Progenitor cell of endocrine pancreas (in vitro differentiated cells): ENCODE results near the gene TEC. TPM values are rescaled to one million over a fixed set of nuclear protein-coding genes. Genes with fewer than 3 reads are reported as not detected.

Experiments
- DNase-seq: peaks from one replicate; pipeline ENCODE4 v3.0.0; 2021; ENCODE audit warnings: low spot score; ENCODE audit not compliant: unreplicated experiment
- H3K27ac Mint-ChIP-seq: 2 replicates; pipeline ENCODE4 v1.8.0; 2021; ENCODE audit warnings: mild to moderate bottlenecking, moderate library complexity, mixed read lengths
- H3K27me3 Mint-ChIP-seq: 2 replicates; pipeline ENCODE4 v1.8.0; 2021; ENCODE audit warnings: mixed read lengths
- H3K36me3 Mint-ChIP-seq: 2 replicates; pipeline ENCODE4 v1.8.0; 2022; ENCODE audit warnings: mixed read lengths; ENCODE audit not compliant: insufficient read depth
- H3K4me1 Mint-ChIP-seq: 2 replicates; pipeline ENCODE4 v1.8.0; 2021; ENCODE audit warnings: low read depth, mixed read lengths
- H3K4me3 Mint-ChIP-seq: 2 replicates; pipeline ENCODE4 v1.8.0; 2021; ENCODE audit warnings: low read depth, mild to moderate bottlenecking, moderate library complexity, mixed read lengths
- H3K9me3 Mint-ChIP-seq: 2 replicates; pipeline ENCODE4 v1.8.0; 2021; ENCODE audit warnings: low read depth, mixed read lengths
- CTCF ChIP-seq: fragments of 200-600 bp; sonication (generic); IDR thresholded peaks from one replicate; pipeline ENCODE4 v1.5.0; 2021; ENCODE audit warnings: antibody characterized with exemption, mild to moderate bottlenecking; ENCODE audit not compliant: unreplicated experiment
- total RNA-seq: library from RNA; stranded (reverse); gene quantifications from 2 replicates; pipeline ENCODE4 v1.2.1, GENCODE V29; 2021

TEC gene
- total RNA-seq, 1 donor from 2014 or later: 3.4 TPM

- Mint-ChIP-seq H3K9me3 (no peaks in the 10 kb centered on the region), H3K27ac (no peak overlapping the region), H3K4me3 (peak overlapping the region; percentile 38)
Measured at GRCh38 chr4:48267574-48267973, 2.1 kb downstream of the TEC start.

GRCh38 chr4:48266781-48267180, 2.9 kb downstream of the TEC start:
- Mint-ChIP-seq H3K9me3 (no peaks in the 10 kb centered on the region), H3K4me1 (peaks cover 7% of the 10 kb centered on the region), H3K27ac (no peak overlapping the region), H3K4me3 (no peak overlapping the region), H3K36me3 (no peaks in the 10 kb centered on the region), H3K27me3 (no peaks in the 10 kb centered on the region)
- no peak for DNase-seq
- no peak for TF ChIP-seq CTCF

More at GRCh38 chr4:48267574-48267973, 2.1 kb downstream of the TEC start:
- DNase-seq: no peak
- Mint-ChIP-seq H3K36me3 (no peaks in the 10 kb centered on the region), H3K4me1 (peaks cover 7% of the 10 kb centered on the region), H3K27me3 (no peaks in the 10 kb centered on the region)
- no peak for TF ChIP-seq CTCF

GRCh38 chr4:48262926-48263325, 6.7 kb downstream of the TEC start:
- TF ChIP-seq CTCF: no peak
- no peaks in the 10 kb centered on the region for H3K9me3 Mint-ChIP-seq
- no peaks in the 10 kb centered on the region for H3K36me3 Mint-ChIP-seq
- no peak for DNase-seq
- no peaks in the 10 kb centered on the region for H3K27me3 Mint-ChIP-seq
- H3K4me3 Mint-ChIP-seq: no peak overlapping the region
- H3K4me1 Mint-ChIP-seq: peaks cover 2% of the 10 kb centered on the region
- H3K27ac Mint-ChIP-seq: no peak overlapping the region

- Mint-ChIP-seq H3K4me1 (peaks cover 2% of the 10 kb centered on the region), H3K36me3 (no peaks in the 10 kb centered on the region), H3K9me3 (no peaks in the 10 kb centered on the region), H3K27ac (no peak overlapping the region), H3K4me3 (no peak overlapping the region), H3K27me3 (no peaks in the 10 kb centered on the region)
- no peak for DNase-seq
- no peak for TF ChIP-seq CTCF
Measured at GRCh38 chr4:48262484-48262883, 7.2 kb downstream of the TEC start.

- Mint-ChIP-seq H3K27ac (no peak overlapping the region), H3K4me3 (no peak overlapping the region), H3K9me3 (no peaks in the 10 kb centered on the region), H3K27me3 (no peaks in the 10 kb centered on the region), H3K4me1 (peaks cover 2% of the 10 kb centered on the region), H3K36me3 (no peaks in the 10 kb centered on the region)
- no peak for DNase-seq
- TF ChIP-seq CTCF: no peak
Measured at GRCh38 chr4:48261281-48261680, 8.4 kb downstream of the TEC start.
